Fibroblast of skin of right quadriceps (primary cell): Measurements from ENCODE around the gene IPO5.
A peak's percentile ranks its signal among the peaks of the same experiment; 100 is the strongest.
"Not testable (repeated sequence)": the region's sequence is repeated elsewhere in the genome, so short reads cannot be mapped to it uniquely, and the experiment has no call there.

Experiments used
- DNase-seq: peaks from one replicate; pipeline ENCODE4 v3.0.0-alpha.2; 2013

Gene IPO5

GRCh38 chr13:97951376-97951775, 2.1 kb upstream of the IPO5 start:
- no peak for DNase-seq

DNA sequence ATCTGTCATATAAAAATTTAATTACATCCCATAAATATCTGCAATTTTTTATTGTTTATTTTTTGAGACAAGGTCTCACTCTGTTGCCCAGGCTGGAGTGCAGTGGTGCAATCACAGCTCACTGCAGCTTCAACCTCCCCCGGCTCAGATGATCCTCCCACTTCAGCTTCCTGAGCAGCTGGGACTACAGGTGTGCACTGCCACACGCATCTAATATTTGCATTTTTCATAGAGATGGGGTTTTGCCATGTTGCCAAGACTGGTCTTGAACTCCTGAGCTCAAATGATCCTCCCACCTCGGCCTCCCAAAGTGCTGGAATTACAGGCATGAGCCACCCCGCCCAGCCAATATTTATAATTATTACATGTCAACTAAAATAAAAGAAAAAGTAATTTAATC, 644 bp upstream of the IPO5 start:
- DNase-seq = not testable (repeated sequence)

GRCh38 chr13:97961340-97961739, 7.9 kb downstream of the IPO5 start:
- no peak for DNase-seq

DNA sequence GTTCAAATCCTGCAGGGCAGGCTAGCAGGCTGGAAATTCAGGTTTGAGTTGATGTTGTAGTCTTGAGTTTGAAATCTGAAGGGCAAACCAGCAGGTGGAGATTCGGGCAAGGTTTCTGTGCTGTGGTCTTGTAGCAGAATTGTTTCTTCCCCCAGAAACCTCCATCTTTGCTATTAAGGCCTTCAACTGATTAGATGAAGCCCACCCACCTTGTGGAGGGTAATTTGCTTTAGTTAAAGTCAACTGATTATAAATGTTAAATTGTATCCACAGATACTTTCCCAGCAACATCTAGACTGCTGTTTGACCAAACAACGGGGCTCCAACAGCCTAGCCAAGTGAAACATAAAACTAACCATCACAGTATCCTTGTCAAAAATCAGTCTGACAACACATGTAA, 9.4 kb downstream of the IPO5 start:
- no peak for DNase-seq

GRCh38 chr13:97967226-97967625, 13.8 kb downstream of the IPO5 start:
- no peak for DNase-seq

- DNase-seq = no peak
Observed at GRCh38 chr13:97967948-97968347, 14.5 kb downstream of the IPO5 start.

DNA sequence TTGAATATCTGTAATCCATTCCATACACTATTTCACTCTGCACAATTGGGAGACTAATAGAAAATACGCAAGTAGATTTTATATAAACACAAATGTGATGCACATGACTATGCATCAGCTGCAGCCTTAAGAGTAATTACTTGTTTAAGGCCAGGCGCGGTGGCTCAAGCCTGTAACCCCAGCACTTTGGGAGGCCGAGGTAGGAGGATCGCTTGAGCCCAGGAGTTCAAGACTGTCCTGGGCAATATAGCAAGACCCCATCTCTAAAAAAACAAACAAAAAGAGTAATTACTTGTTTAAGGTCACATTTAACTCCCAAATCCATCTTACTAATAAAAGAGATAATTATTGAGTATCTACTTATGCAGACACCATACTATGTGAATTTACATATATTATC, 18.0 kb downstream of the IPO5 start:
- DNase-seq = no peak

GRCh38 chr13:97974773-97975172, 21.3 kb downstream of the IPO5 start:
- DNase-seq = no peak

GRCh38 chr13:97975280-97975847, 21.9 kb downstream of the IPO5 start:
- no peak for DNase-seq

DNA sequence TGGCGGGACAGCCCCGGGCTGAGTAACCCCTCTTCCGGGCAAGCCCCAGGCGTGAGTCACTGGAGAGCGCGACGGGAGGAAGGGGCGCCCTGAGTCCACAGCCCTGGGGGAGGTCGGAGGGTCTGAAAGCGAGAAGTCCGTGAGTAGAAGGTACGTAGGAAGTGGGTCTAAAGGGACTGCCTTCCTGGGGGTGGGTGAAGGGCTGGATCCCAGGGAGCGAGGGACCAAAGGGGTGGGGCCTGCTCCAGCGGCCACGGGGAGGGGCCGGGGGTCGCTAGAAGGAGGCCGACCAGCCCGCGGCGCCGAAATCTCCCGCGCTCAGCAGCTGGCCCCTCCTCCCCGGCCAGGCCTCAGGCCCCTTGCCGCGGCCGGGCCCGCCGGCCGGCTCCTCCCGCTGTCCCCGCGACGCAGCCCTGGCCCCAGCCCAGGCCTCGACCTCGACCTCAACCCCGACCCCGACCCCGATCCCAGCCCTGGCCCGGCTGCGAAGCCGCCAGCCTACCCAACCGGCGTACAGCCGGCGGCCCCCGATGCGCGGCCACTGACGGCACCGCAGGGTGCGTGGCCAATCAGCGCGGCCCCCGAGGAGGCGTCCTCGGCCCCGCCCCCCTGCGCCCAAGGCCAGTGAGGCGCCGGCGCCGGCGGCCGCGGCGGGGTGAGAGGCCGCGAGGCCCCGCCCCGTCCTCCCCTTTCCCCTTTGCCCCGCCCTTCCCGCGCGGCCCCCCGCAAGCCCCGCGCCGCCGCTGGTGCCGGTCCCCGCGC, 22.6 kb downstream of the IPO5 start:
- DNase-seq = peak; percentile 91

DNA sequence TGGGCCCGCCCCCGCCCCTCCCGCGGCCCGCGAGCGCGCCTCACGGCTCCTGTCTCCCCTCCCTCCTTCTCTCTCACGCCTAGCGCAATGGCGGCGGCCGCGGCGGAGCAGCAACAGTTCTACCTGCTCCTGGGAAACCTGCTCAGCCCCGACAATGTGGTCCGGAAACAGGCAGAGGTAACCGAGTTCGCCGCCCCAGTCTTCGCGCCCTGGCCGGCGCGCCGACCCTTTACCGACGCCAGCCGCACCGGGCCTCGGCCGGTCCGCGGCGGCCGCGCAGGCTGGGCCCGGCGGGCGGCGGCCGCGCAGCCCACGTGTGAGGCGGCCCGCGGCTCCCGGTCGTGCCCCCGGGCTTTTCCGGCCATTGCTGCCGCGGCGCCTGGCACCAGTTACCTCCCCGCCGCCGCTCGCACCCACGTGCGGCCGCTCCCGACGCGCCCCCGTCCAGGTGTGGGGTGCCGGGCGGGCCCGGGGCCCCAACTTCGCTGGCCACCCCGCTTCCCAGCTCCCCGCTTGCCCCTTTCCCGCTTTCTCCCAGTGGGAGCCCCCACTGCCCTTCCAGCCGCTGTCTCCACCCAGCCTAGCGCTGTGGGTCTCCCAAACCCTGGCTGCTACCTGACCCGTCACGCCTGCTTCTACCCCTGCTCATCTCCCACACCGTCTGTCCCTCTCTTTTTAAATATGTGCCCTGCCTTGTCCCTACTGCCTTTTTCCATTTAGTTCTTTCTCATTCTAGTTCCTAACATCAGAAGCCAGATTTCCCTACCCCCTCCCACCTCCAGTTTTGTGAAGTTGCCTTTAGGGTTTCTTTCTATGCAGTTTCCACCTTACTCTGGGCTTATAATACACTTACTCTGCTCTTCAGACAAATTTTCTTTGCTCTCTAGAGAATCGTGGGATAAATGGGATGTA, 23.4 kb downstream of the IPO5 start:
- peak; percentile 17 for DNase-seq

DNA sequence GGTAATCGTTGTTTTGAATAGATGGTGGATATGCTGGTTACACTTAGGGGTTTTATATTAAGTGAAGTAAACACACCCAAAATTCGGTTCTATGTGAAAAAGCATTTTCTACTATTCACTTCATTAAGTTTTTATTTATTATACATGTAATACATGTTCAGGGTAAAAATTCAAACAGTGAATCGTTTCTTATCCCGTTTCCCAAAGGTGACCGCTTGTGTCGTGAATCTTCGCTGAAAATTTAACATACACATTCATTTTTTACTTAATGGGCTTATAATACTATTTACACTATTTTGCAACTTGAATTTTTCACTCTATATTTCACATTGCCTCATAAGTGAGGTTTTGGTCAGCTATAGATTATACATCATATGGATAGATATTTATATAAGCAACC, 24.5 kb downstream of the IPO5 start:
- no peak for DNase-seq

- DNase-seq = peak; percentile 64
Observed at GRCh38 chr13:97978651-97979050, 25.2 kb downstream of the IPO5 start.

- DNase-seq = peak; percentile 48
Observed at GRCh38 chr13:97979051-97979450, 25.6 kb downstream of the IPO5 start.

DNA sequence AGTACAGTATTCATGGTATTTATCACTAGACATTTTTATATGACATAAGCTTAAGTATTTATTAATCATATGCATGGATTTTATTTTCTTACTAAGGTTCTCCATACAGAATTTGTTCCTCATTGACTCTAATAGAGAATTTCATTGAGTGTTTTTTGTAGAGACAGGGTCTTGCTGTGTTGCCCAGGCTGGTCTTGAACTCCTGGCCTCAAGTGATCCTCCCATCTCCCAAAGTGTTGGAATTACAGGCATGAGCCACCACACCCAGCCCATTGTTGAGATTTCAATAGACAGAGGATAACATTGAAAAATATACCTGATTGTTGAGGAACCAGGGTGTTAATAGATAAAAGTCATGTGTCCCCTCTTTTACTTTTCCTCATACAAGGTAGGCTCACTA, 26.1 kb downstream of the IPO5 start:
- no peak for DNase-seq

- peak; percentile 38 for DNase-seq
Observed at GRCh38 chr13:97982286-97982685, 28.8 kb downstream of the IPO5 start.

GRCh38 chr13:97986835-97987234, 33.4 kb downstream of the IPO5 start:
- DNase-seq = no peak

- no peak for DNase-seq
Observed at GRCh38 chr13:97999653-98000052, 46.2 kb downstream of the IPO5 start.

GRCh38 chr13:98004107-98004506, 50.6 kb downstream of the IPO5 start:
- DNase-seq = no peak

DNA sequence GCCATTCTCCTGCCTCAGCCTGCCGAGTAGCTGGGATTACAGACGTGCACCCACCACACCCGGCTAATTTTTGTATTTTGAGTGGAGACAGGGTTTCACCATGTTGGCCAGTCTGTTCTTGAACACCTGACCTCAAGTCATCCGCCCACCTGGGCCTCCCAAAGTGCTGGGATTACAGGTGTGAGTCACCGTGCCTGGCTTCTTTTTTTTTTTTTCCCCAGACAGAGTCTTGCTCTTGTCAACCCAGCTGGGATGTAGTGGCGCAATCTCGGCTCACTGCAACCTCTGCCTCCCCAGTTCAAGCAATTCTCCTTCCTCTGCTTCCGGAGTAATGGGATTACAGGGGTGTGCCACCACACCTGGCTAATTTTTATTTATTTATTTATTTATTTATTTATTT, 51.5 kb downstream of the IPO5 start:
- DNase-seq = peak; percentile 22

DNA sequence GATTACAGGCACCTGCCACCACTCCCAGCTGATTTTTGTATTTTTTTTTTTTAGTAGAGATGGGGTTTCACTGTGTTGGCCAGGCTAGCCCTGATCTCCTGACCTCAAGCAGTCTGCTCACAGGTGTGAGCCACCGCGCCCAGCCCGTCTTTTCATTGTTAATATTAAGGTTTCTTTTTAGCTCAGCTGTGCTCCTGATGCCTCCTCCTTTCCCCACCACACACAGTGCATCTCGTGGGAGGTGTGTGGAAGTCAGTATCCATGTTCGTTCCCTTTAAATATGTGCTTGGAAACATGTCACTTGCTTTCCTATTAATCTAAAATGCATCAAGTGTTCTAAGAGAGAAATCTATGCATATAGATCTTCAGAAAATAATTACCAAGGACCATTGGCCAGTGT, 53.5 kb downstream of the IPO5 start:
- DNase-seq = no peak

- no peak for DNase-seq
Observed at GRCh38 chr13:98013241-98013640, 59.8 kb downstream of the IPO5 start.

- DNase-seq = peak; percentile 78
Observed at GRCh38 chr13:98014766-98015165, 61.3 kb downstream of the IPO5 start.

- no peak for DNase-seq
Observed at GRCh38 chr13:98018293-98018692, 64.8 kb downstream of the IPO5 start.
